Activated naive CD8-positive, alpha-beta T cell treated with anti-CD3 and anti-CD28 coated beads, Interleukin-2, amount 10 ng/mL, durations not matched to agents 7 days and 5 days (primary cell): ENCODE measurements around the gene SELPLG. TPM values are rescaled to one million over a fixed set of nuclear protein-coding genes. Genes with fewer than 3 reads are reported as not detected.
A peak's percentile ranks its signal among the peaks of the same experiment; 100 is the strongest.

Experiments
- ATAC-seq: fragments of 150-1000 bp; cut with Tn5 transposase; one replicate; pipeline ENCODE4 v1.10.0; 2021; ENCODE audit warnings: low read depth, moderate library complexity
- POLR2A ChIA-PET: fragments of 350-600 bp; sonication (Branson Sonifier 250); formaldehyde crosslinking; loops from one replicate; lab custom pipeline; 2021; ENCODE audit warnings: antibody characterized with exemption; lab: Charles Lee
- DNase-seq: peaks from one replicate; pipeline ENCODE4 v3.0.0; 2021
- H3K27ac Mint-ChIP-seq: one replicate; pipeline ENCODE4 v1.8.0; 2022; ENCODE audit warnings: mild to moderate bottlenecking, mixed read lengths
- H3K27me3 Mint-ChIP-seq: one replicate; pipeline ENCODE4 v1.8.0; 2022; ENCODE audit warnings: mild to moderate bottlenecking, moderate library complexity, mixed read lengths
- H3K36me3 Mint-ChIP-seq: one replicate; pipeline ENCODE4 v1.8.0; 2021; ENCODE audit warnings: mild to moderate bottlenecking, mixed read lengths
- H3K4me1 Mint-ChIP-seq: one replicate; pipeline ENCODE4 v1.8.0; 2021; ENCODE audit warnings: mixed read lengths
- H3K4me3 Mint-ChIP-seq: one replicate; pipeline ENCODE4 v1.8.0; 2022; ENCODE audit warnings: mild to moderate bottlenecking, moderate library complexity, mixed read lengths
- H3K9me3 Mint-ChIP-seq: one replicate; pipeline ENCODE4 v1.8.0; 2021; ENCODE audit warnings: mixed read lengths
- total RNA-seq, 2 experiments: library from RNA; stranded (reverse); gene quantifications; one replicate each; pipeline ENCODE4 v1.2.3, GENCODE V29; 2021

Gene SELPLG
- total RNA-seq, 2 experiments from 2014 or later: 159 to 163 TPM

GRCh38 chr12:108630481-108631207, 3.0 kb downstream of the SELPLG start:
- no peaks in the 10 kb centered on the region for H3K27me3 Mint-ChIP-seq
- no peaks in the 10 kb centered on the region for H3K9me3 Mint-ChIP-seq
- peaks cover 43% of the 10 kb centered on the region for H3K4me1 Mint-ChIP-seq
- peaks cover 41% of the 10 kb centered on the region for H3K36me3 Mint-ChIP-seq
- peak overlapping the region; percentile 100 for H3K27ac Mint-ChIP-seq
- POLR2A ChIA-PET: interaction anchor here (0.6 to 10.8 kb wide), 9 partner anchors 10 to 1365 kb away, joined by 3 to 156 read pairs (median 7); partner anchors contain the start of genes GIT2, ISCU, SART3 and SSH1
- DNase-seq (no peak), ATAC-seq (no peak)
- peak overlapping the region; percentile 100 for H3K4me3 Mint-ChIP-seq

GRCh38 chr12:108629824-108630476, 3.7 kb downstream of the SELPLG start:
- Mint-ChIP-seq H3K4me1 (peaks cover 43% of the 10 kb centered on the region), H3K27me3 (no peaks in the 10 kb centered on the region), H3K36me3 (peaks cover 46% of the 10 kb centered on the region), H3K9me3 (no peaks in the 10 kb centered on the region), H3K4me3 (peak overlapping the region; percentile 100), H3K27ac (peak overlapping the region; percentile 100)
- POLR2A ChIA-PET: interaction anchor here (0.6 to 10.8 kb wide), 9 partner anchors 8 to 1366 kb away, joined by 3 to 156 read pairs (median 7); partner anchors contain the start of genes GIT2, ISCU and SART3
- ATAC-seq (peak; percentile 45), DNase-seq (peak; percentile 69)

GRCh38 chr12:108629151-108629550, 4.5 kb downstream of the SELPLG start:
- H3K4me1 Mint-ChIP-seq: peaks cover 39% of the 10 kb centered on the region
- no peaks in the 10 kb centered on the region for H3K27me3 Mint-ChIP-seq
- H3K36me3 Mint-ChIP-seq: peaks cover 52% of the 10 kb centered on the region
- no peaks in the 10 kb centered on the region for H3K9me3 Mint-ChIP-seq
- POLR2A ChIA-PET: interaction anchor here (1.1 to 10.8 kb wide), 8 partner anchors 9 to 228 kb away, joined by 3 to 156 read pairs (median 15); partner anchors contain the start of genes ISCU, SART3 and SSH1
- ATAC-seq (no peak), DNase-seq (peak; percentile 59)
- peak overlapping the region; percentile 100 for H3K27ac Mint-ChIP-seq
- H3K4me3 Mint-ChIP-seq: peak overlapping the region; percentile 100

- H3K27me3 Mint-ChIP-seq: no peaks in the 10 kb centered on the region
- POLR2A ChIA-PET: interaction anchor here (0.6 to 10.8 kb wide), 9 partner anchors 9 to 230 kb away, joined by 3 to 156 read pairs (median 9); partner anchors contain the start of genes ISCU, SART3 and SSH1
- H3K36me3 Mint-ChIP-seq: peaks cover 51% of the 10 kb centered on the region
- H3K4me3 Mint-ChIP-seq: peak overlapping the region; percentile 29
- peak overlapping the region; percentile 83 for H3K27ac Mint-ChIP-seq
- no peaks in the 10 kb centered on the region for H3K9me3 Mint-ChIP-seq
- peaks cover 38% of the 10 kb centered on the region for H3K4me1 Mint-ChIP-seq
- no peak for DNase-seq
- no peak for ATAC-seq
Measured at GRCh38 chr12:108627134-108627920, 6.4 kb downstream of the SELPLG start.

- Mint-ChIP-seq H3K9me3 (no peaks in the 10 kb centered on the region), H3K27ac (peak overlapping the region; percentile 4), H3K4me3 (no peak overlapping the region), H3K36me3 (peaks cover 50% of the 10 kb centered on the region), H3K4me1 (peaks cover 27% of the 10 kb centered on the region), H3K27me3 (no peaks in the 10 kb centered on the region)
- ATAC-seq: no peak
- POLR2A ChIA-PET: interaction anchor here (1.5 kb wide), 1 partner anchor 10 kb away, joined by 3 read pairs; no protein-coding TSS in a partner anchor
- no peak for DNase-seq
Measured at GRCh38 chr12:108625228-108625627, 8.5 kb downstream of the SELPLG start.

- Mint-ChIP-seq H3K27ac (peak overlapping the region; percentile 30), H3K4me1 (peaks cover 29% of the 10 kb centered on the region), H3K27me3 (no peaks in the 10 kb centered on the region), H3K4me3 (no peak overlapping the region), H3K36me3 (peaks cover 47% of the 10 kb centered on the region), H3K9me3 (no peaks in the 10 kb centered on the region)
- DNase-seq: no peak
- POLR2A ChIA-PET: interaction anchor here (1.4 to 9.1 kb wide), 2 partner anchors 10 to 58 kb away, joined by 10 to 135 read pairs; partner anchors contain the start of genes ISCU, SART3 and SELPLG
- ATAC-seq: no peak
Measured at GRCh38 chr12:108623577-108623976, 10.1 kb downstream of the SELPLG start.

GRCh38 chr12:108622921-108623514, 10.7 kb downstream of the SELPLG start:
- Mint-ChIP-seq H3K27ac (no peak overlapping the region), H3K9me3 (no peaks in the 10 kb centered on the region), H3K4me3 (no peak overlapping the region), H3K27me3 (no peaks in the 10 kb centered on the region), H3K36me3 (peaks cover 43% of the 10 kb centered on the region), H3K4me1 (peaks cover 30% of the 10 kb centered on the region)
- ATAC-seq (no peak), DNase-seq (no peak)
- POLR2A ChIA-PET: interaction anchor here (9.1 to 9.9 kb wide), 2 partner anchors 9 to 57 kb away, joined by 135 to 156 read pairs; partner anchors contain the start of genes ISCU, SART3 and SELPLG

GRCh38 chr12:108622421-108622820, 11.3 kb downstream of the SELPLG start:
- ATAC-seq: peak; percentile 37
- Mint-ChIP-seq H3K4me3 (no peak overlapping the region), H3K9me3 (no peaks in the 10 kb centered on the region), H3K36me3 (peaks cover 43% of the 10 kb centered on the region), H3K4me1 (peaks cover 31% of the 10 kb centered on the region), H3K27me3 (no peaks in the 10 kb centered on the region), H3K27ac (peak overlapping the region; percentile 71)
- POLR2A ChIA-PET: interaction anchor here (9.1 to 9.9 kb wide), 2 partner anchors 9 to 57 kb away, joined by 135 to 156 read pairs; partner anchors contain the start of genes ISCU, SART3 and SELPLG
- no peak for DNase-seq

GRCh38 chr12:108621161-108621560, 12.5 kb downstream of the SELPLG start:
- Mint-ChIP-seq H3K36me3 (peaks cover 50% of the 10 kb centered on the region), H3K4me3 (no peak overlapping the region), H3K27ac (peak overlapping the region; percentile 64), H3K9me3 (peaks cover 2% of the 10 kb centered on the region), H3K4me1 (peaks cover 40% of the 10 kb centered on the region), H3K27me3 (no peaks in the 10 kb centered on the region)
- no peak for ATAC-seq
- no peak for DNase-seq
- POLR2A ChIA-PET: interaction anchor here (0.7 to 9.9 kb wide), 3 partner anchors 11 to 56 kb away, joined by 3 to 156 read pairs (median 135); partner anchors contain the start of genes ISCU, SART3 and SELPLG

- DNase-seq: no peak
- ATAC-seq: no peak
- POLR2A ChIA-PET: interaction anchor here (9.1 to 9.9 kb wide), 2 partner anchors 11 to 55 kb away, joined by 135 to 156 read pairs; partner anchors contain the start of genes ISCU, SART3 and SELPLG
- Mint-ChIP-seq H3K9me3 (peaks cover 4% of the 10 kb centered on the region), H3K4me3 (no peak overlapping the region), H3K27me3 (no peaks in the 10 kb centered on the region), H3K36me3 (peaks cover 51% of the 10 kb centered on the region), H3K4me1 (peaks cover 37% of the 10 kb centered on the region), H3K27ac (peak overlapping the region; percentile 10)
Measured at GRCh38 chr12:108620236-108620879, 13.3 kb downstream of the SELPLG start.

GRCh38 chr12:108619369-108620160, 14.1 kb downstream of the SELPLG start:
- POLR2A ChIA-PET: interaction anchor here (9.1 to 9.9 kb wide), 2 partner anchors 12 to 54 kb away, joined by 135 to 156 read pairs; partner anchors contain the start of genes ISCU, SART3 and SELPLG
- no peak overlapping the region for H3K4me3 Mint-ChIP-seq
- DNase-seq (no peak), ATAC-seq (no peak)
- peaks cover 46% of the 10 kb centered on the region for H3K36me3 Mint-ChIP-seq
- peaks cover 4% of the 10 kb centered on the region for H3K9me3 Mint-ChIP-seq
- H3K27me3 Mint-ChIP-seq: no peaks in the 10 kb centered on the region
- peak overlapping the region; percentile 10 for H3K27ac Mint-ChIP-seq
- peaks cover 36% of the 10 kb centered on the region for H3K4me1 Mint-ChIP-seq
